HepG2 (cell line): ENCODE results near the gene ANKRD65. TPM values are rescaled to one million over a fixed set of nuclear protein-coding genes. Genes with fewer than 3 reads are reported as not detected.
A peak's percentile ranks its signal among the peaks of the same experiment; 100 is the strongest.

Source experiments
- CBX5 ChIP-seq: sonication (generic); formaldehyde crosslinking; IDR thresholded peaks from 2 replicates; pipeline ENCODE4 v1.4.0; 2020; ENCODE audit warnings: missing genetic modification reagents, borderline replicate concordance
- FOXO1 ChIP-seq: sonication (generic); formaldehyde crosslinking; IDR thresholded peaks from 2 replicates; pipeline ENCODE4 v1.4.0; 2020; ENCODE audit warnings: missing genetic modification reagents
- HNF4G ChIP-seq, 2 experiments: sonication (generic) in 1 of 2; formaldehyde crosslinking in 1 of 2; IDR thresholded peaks; 2 replicates each; pipeline versions ENCODE4 v1.4.0 to v1.6.1; 2011 to 2020; ENCODE audit warnings: borderline replicate concordance in 2 of 2, low read depth in 2 of 2, mild to moderate bottlenecking in 2 of 2, low read length in 1 of 2, missing genetic modification reagents in 1 of 2, moderate library complexity in 1 of 2
- ISX ChIP-seq: sonication (generic); formaldehyde crosslinking; conservative IDR thresholded peaks from 2 replicates; pipeline ENCODE4 v1.5.0; 2020; ENCODE audit warnings: missing genetic modification reagents
- SP2 ChIP-seq: sonication (generic); formaldehyde crosslinking; IDR thresholded peaks from 2 replicates; pipeline ENCODE4 v1.5.1; 2020; ENCODE audit warnings: mild to moderate bottlenecking, missing genetic modification reagents
- ZBTB10 ChIP-seq: sonication (generic); formaldehyde crosslinking; IDR thresholded peaks from 2 replicates; pipeline ENCODE4 v1.4.0; 2020; ENCODE audit warnings: missing genetic modification reagents, borderline replicate concordance
- ZNF30 ChIP-seq: sonication (generic); formaldehyde crosslinking; IDR thresholded peaks from 2 replicates; pipeline ENCODE4 v1.5.0; 2020; ENCODE audit warnings: mild to moderate bottlenecking, missing genetic modification reagents
- ZNF333 ChIP-seq: sonication (generic); formaldehyde crosslinking; IDR thresholded peaks from 2 replicates; pipeline ENCODE4 v1.4.0; 2020; ENCODE audit warnings: mild to moderate bottlenecking, missing genetic modification reagents, borderline replicate concordance
- ZNF570 ChIP-seq: sonication (generic); formaldehyde crosslinking; IDR thresholded peaks from 2 replicates; pipeline ENCODE4 v1.4.0; 2020; ENCODE audit warnings: mild to moderate bottlenecking, missing genetic modification reagents, borderline replicate concordance
- ZNF777 ChIP-seq: sonication (generic); formaldehyde crosslinking; IDR thresholded peaks from 2 replicates; pipeline ENCODE4 v1.4.0; 2020; ENCODE audit warnings: missing genetic modification reagents
- ZNF816 ChIP-seq: sonication (generic); formaldehyde crosslinking; IDR thresholded peaks from 2 replicates; pipeline ENCODE4 v1.8.0; 2022; ENCODE audit warnings: missing genetic modification reagents, mild to moderate bottlenecking, borderline replicate concordance
- polyA plus RNA-seq, 8 experiments: library from polyadenylated mRNA; depleted of rRNA in 3 of 8; stranded (reverse) in 7 of 8; unstranded in 1 of 8; fragments of >200 nt; fragmentation: Illumina TruSeq in 4 of 8; extraction: Trizol in 4 of 8; gene quantifications; 2 replicates each; pipeline versions ENCODE4 v1.2.1 to v1.2.3, GENCODE V29; 2011 to 2016; ENCODE audit warnings: low read depth in 4 of 8, missing spikeins in 1 of 8, mixed read lengths in 1 of 8; ENCODE audit not compliant: insufficient read depth in 1 of 8
- total RNA-seq, 5 experiments: library from RNA; depleted of rRNA; stranded (reverse); fragments of >200 nt; fragmentation: Illumina TruSeq; extraction: Trizol; gene quantifications; 2 replicates each; pipeline ENCODE4 v1.2.3, GENCODE V29; 2016; ENCODE audit warnings: low read depth in 1 of 5
- TF ChIP-seq, protein P1 (sequence below): sonication (generic); formaldehyde crosslinking; IDR thresholded peaks from 2 replicates; pipeline ENCODE4 v1.4.0; 2020; ENCODE audit warnings: missing genetic modification reagents, borderline replicate concordance
- TF ChIP-seq, protein P2 (sequence below): sonication (generic); formaldehyde crosslinking; IDR thresholded peaks from 2 replicates; pipeline ENCODE4 v1.8.0; 2022; ENCODE audit warnings: missing genetic modification reagents, low read depth, mild to moderate bottlenecking, borderline replicate concordance
- TF ChIP-seq, protein P3 (sequence below): sonication (generic); formaldehyde crosslinking; IDR thresholded peaks from 2 replicates; pipeline ENCODE4 v1.9.0; 2021; ENCODE audit warnings: missing genetic modification reagents, borderline replicate concordance
- TF ChIP-seq, protein P4 (sequence below): sonication (generic); formaldehyde crosslinking; IDR thresholded peaks from 2 replicates; pipeline ENCODE4 v1.4.0; 2020; ENCODE audit warnings: missing genetic modification reagents, borderline replicate concordance

Gene ANKRD65
- total and polyA plus RNA-seq, 2 of the 13 experiments (the other 11 are each of a cell fraction or from before 2014, with no cell fraction given), result 12.1 to 30.1 TPM

DNA sequence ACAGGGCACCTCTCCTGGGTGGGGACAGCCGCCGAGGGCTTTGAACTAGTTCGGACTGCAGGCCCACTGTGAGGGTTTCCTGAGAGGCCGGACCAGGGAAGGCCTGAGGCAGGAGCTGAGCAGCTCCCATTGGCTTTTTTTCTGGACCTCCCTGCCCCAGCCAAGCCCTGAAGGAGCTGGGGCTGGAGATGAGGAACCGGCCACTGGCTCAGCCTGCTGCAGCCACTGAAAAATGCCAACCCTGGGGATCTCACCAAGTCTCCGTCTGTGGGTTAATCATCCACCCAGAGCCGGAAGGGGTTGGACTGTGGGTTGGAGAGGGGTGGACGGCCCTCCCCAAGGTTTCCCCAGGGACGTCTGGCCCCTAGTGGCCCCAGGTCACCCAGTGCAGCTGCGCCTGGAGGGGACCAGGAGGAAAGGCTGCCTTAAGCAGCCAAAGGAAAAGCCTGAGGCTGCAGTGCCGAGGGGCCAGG, 16.9 kb upstream of the ANKRD65 start (continued):
- TF ChIP-seq ISX (CRISPR knock-in tag), result no peak
- TF ChIP-seq, protein P1, sequence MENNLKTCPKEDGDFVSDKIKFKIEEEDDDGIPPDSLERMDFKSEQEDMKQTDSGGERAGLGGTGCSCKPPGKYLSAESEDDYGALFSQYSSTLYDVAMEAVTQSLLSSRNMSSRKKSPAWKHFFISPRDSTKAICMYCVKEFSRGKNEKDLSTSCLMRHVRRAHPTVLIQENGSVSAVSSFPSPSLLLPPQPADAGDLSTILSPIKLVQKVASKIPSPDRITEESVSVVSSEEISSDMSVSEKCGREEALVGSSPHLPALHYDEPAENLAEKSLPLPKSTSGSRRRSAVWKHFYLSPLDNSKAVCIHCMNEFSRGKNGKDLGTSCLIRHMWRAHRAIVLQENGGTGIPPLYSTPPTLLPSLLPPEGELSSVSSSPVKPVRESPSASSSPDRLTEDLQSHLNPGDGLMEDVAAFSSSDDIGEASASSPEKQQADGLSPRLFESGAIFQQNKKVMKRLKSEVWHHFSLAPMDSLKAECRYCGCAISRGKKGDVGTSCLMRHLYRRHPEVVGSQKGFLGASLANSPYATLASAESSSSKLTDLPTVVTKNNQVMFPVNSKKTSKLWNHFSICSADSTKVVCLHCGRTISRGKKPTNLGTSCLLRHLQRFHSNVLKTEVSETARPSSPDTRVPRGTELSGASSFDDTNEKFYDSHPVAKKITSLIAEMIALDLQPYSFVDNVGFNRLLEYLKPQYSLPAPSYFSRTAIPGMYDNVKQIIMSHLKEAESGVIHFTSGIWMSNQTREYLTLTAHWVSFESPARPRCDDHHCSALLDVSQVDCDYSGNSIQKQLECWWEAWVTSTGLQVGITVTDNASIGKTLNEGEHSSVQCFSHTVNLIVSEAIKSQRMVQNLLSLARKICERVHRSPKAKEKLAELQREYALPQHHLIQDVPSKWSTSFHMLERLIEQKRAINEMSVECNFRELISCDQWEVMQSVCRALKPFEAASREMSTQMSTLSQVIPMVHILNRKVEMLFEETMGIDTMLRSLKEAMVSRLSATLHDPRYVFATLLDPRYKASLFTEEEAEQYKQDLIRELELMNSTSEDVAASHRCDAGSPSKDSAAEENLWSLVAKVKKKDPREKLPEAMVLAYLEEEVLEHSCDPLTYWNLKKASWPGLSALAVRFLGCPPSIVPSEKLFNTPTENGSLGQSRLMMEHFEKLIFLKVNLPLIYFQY (CRISPR knock-in tag), result no peak
- no peak for TF ChIP-seq ZNF30 (CRISPR knock-in tag)
- TF ChIP-seq ZNF777 (CRISPR knock-in tag), result no peak
- TF ChIP-seq ZNF816 (CRISPR knock-in tag), result no peak
- no peak for TF ChIP-seq SP2 (CRISPR knock-in tag)
- TF ChIP-seq, protein P2, sequence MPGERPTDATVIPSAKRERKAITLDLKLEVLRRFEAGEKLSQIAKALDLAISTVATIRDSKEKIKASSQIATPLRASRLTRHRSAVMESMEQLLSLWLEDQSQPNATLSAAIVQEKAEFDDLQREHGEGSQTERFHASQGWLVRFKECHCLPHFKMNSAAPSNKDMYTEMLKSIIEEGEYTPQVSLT (CRISPR knock-in tag), result no peak
- TF ChIP-seq, protein P3, sequence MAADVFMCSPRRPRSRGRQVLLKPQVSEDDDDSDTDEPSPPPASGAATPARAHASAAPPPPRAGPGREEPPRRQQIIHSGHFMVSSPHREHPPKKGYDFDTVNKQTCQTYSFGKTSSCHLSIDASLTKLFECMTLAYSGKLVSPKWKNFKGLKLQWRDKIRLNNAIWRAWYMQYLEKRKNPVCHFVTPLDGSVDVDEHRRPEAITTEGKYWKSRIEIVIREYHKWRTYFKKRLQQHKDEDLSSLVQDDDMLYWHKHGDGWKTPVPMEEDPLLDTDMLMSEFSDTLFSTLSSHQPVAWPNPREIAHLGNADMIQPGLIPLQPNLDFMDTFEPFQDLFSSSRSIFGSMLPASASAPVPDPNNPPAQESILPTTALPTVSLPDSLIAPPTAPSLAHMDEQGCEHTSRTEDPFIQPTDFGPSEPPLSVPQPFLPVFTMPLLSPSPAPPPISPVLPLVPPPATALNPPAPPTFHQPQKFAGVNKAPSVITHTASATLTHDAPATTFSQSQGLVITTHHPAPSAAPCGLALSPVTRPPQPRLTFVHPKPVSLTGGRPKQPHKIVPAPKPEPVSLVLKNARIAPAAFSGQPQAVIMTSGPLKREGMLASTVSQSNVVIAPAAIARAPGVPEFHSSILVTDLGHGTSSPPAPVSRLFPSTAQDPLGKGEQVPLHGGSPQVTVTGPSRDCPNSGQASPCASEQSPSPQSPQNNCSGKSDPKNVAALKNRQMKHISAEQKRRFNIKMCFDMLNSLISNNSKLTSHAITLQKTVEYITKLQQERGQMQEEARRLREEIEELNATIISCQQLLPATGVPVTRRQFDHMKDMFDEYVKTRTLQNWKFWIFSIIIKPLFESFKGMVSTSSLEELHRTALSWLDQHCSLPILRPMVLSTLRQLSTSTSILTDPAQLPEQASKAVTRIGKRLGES (CRISPR knock-in tag), result no peak
- no peak for TF ChIP-seq ZNF333 (CRISPR knock-in tag)
- TF ChIP-seq HNF4G (IDR thresholded peaks at IDR 0.05; ENCODE audit: borderline replicate concordance, low read depth, low read length), result no peak
- no peak for TF ChIP-seq HNF4G (CRISPR knock-in tag; IDR thresholded peaks at IDR 0.05; ENCODE audit: borderline replicate concordance, low read depth)
- no peak for TF ChIP-seq ZNF570 (CRISPR knock-in tag)
- no peak for TF ChIP-seq CBX5 (CRISPR knock-in tag)
- TF ChIP-seq FOXO1 (CRISPR knock-in tag), result no peak; the same call in 1 of the 2 replicates
- TF ChIP-seq, protein P4, sequence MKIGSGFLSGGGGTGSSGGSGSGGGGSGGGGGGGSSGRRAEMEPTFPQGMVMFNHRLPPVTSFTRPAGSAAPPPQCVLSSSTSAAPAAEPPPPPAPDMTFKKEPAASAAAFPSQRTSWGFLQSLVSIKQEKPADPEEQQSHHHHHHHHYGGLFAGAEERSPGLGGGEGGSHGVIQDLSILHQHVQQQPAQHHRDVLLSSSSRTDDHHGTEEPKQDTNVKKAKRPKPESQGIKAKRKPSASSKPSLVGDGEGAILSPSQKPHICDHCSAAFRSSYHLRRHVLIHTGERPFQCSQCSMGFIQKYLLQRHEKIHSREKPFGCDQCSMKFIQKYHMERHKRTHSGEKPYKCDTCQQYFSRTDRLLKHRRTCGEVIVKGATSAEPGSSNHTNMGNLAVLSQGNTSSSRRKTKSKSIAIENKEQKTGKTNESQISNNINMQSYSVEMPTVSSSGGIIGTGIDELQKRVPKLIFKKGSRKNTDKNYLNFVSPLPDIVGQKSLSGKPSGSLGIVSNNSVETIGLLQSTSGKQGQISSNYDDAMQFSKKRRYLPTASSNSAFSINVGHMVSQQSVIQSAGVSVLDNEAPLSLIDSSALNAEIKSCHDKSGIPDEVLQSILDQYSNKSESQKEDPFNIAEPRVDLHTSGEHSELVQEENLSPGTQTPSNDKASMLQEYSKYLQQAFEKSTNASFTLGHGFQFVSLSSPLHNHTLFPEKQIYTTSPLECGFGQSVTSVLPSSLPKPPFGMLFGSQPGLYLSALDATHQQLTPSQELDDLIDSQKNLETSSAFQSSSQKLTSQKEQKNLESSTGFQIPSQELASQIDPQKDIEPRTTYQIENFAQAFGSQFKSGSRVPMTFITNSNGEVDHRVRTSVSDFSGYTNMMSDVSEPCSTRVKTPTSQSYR, result no peak
- 0 out of 2 replicates have a peak, but pooled peaks have one; percentile 13 for TF ChIP-seq ZBTB10
